H1 (cell line): ENCODE results near the gene GNA12. TPM values are rescaled to one million over a fixed set of nuclear protein-coding genes. Genes with fewer than 3 reads are reported as not detected.

Experiments used
- CTCF ChIA-PET: fragments of 300-600 bp; sonication (Branson Sonifier 250); formaldehyde crosslinking; loops from one replicate; lab custom pipeline; 2021; ENCODE audit not compliant: partially characterized antibody; lab: Charles Lee
- POLR2A ChIA-PET: fragments of 300-600 bp; sonication (Branson Sonifier 250); formaldehyde crosslinking; loops from one replicate; lab custom pipeline; 2021; ENCODE audit warnings: inconsistent platforms; ENCODE audit not compliant: partially characterized antibody; lab: Charles Lee
- DNase-seq, 2 experiments: peaks; one replicate each; pipeline versions ENCODE4 v3.0.0 to v3.0.0-alpha.2; 2010 to 2022; ENCODE audit warnings: low spot score in 2 of 2, low read depth in 1 of 2, mixed read lengths in 1 of 2
- FAIRE-seq: peaks from 2 replicates; lab custom pipeline; 2011; peaks lifted over from hg19 to GRCh38; lab: Jason Lieb, UNC
- H2AFZ ChIP-seq: 2 replicates; pipeline ENCODE4 v1.8.1; 2012; ENCODE audit warnings: low read length, inconsistent platforms
- H2AK5ac ChIP-seq: 2 replicates; pipeline ENCODE4 v1.6.1; 2013; ENCODE audit warnings: low read depth, low read length
- H2BK120ac ChIP-seq: replicated peaks from 2 replicates; pipeline ENCODE3; 2013; ENCODE audit warnings: low read depth, low read length, inconsistent platforms
- H2BK12ac ChIP-seq: 2 replicates; pipeline ENCODE4 v1.6.1; 2013; ENCODE audit warnings: low read depth, low read length
- H2BK15ac ChIP-seq: 2 replicates; pipeline ENCODE4 v1.6.1; 2013; ENCODE audit warnings: low read length
- H2BK20ac ChIP-seq: 2 replicates; pipeline ENCODE4 v1.6.1; 2013; ENCODE audit warnings: low read length
- H2BK5ac ChIP-seq: 2 replicates; pipeline ENCODE4 v1.6.1; 2013; ENCODE audit warnings: low read depth, low read length
- H3K14ac ChIP-seq: 2 replicates; pipeline ENCODE4 v1.6.1; 2013; ENCODE audit warnings: inconsistent platforms; ENCODE audit not compliant: insufficient read length
- H3K18ac ChIP-seq: 2 replicates; pipeline ENCODE4 v1.6.1; 2013; ENCODE audit warnings: low read length; ENCODE audit errors: extremely low read depth
- H3K23ac ChIP-seq: 2 replicates; pipeline ENCODE4 v1.6.1; 2013; ENCODE audit warnings: inconsistent platforms; ENCODE audit not compliant: insufficient read length
- H3K23me2 ChIP-seq: 2 replicates; pipeline ENCODE4 v1.6.1; 2013; ENCODE audit warnings: low read depth, low read length
- H3K27ac ChIP-seq: 2 replicates; pipeline ENCODE4 v1.6.1; 2011; ENCODE audit warnings: low read depth, low read length, inconsistent platforms
- H3K27me3 ChIP-seq, 4 experiments: replicated peaks in 1 of 4; 1 replicate in 1 of 4; 2 replicates in 3 of 4; pipeline versions ENCODE4 v1.6.1 to v1.8.1; 2011 to 2013; ENCODE audit warnings: low read length in 3 of 4, mild to moderate bottlenecking in 3 of 4, inconsistent platforms in 2 of 4, mixed read lengths in 2 of 4, moderate library complexity in 1 of 4; ENCODE audit not compliant: control insufficient read depth in 3 of 4, insufficient read depth in 3 of 4; ENCODE audit errors: extremely low read depth in 1 of 4
- H3K36me3 ChIP-seq, 4 experiments: 2 replicates each; pipeline versions ENCODE4 v1.6.1 to v1.8.1; 2011 to 2013; ENCODE audit warnings: mild to moderate bottlenecking in 4 of 4, low read length in 3 of 4, moderate library complexity in 2 of 4, control low read depth in 1 of 4, inconsistent platforms in 1 of 4; ENCODE audit not compliant: insufficient read depth in 4 of 4, control insufficient read depth in 2 of 4
- H3K4ac ChIP-seq: replicated peaks from 2 replicates; pipeline ENCODE3; 2013; ENCODE audit warnings: low read length, low read depth, mixed read lengths, inconsistent platforms; ENCODE audit not compliant: insufficient read length
- H3K4me1 ChIP-seq, 4 experiments: replicated peaks in 1 of 4; 1 replicate in 1 of 4; 2 replicates in 3 of 4; pipeline versions ENCODE4 v1.6.1 to v1.8.1; 2011 to 2013; ENCODE audit warnings: low read length in 3 of 4, inconsistent platforms in 2 of 4, mixed read lengths in 1 of 4; ENCODE audit not compliant: insufficient read depth in 4 of 4, control insufficient read depth in 3 of 4
- H3K4me2 ChIP-seq, 2 experiments: 2 replicates each; pipeline versions ENCODE4 v1.6.1 to v1.8.1; 2011 to 2013; ENCODE audit warnings: low read depth in 2 of 2, low read length in 2 of 2, control low read depth in 1 of 2, inconsistent platforms in 1 of 2, mild to moderate bottlenecking in 1 of 2; ENCODE audit not compliant: insufficient read depth in 1 of 2
- H3K4me3 ChIP-seq, 4 experiments: fragments of 200-600, 300-600 bp in 1 of 4; sonication (generic), shearing (Covaris generic), sonication (Bioruptor Twin) in 1 of 4; 2 replicates each; pipeline versions ENCODE4 v1.5.1 to v1.8.1; 2011 to 2016; ENCODE audit warnings: low read length in 4 of 4, low read depth in 3 of 4, control low read depth in 2 of 4, inconsistent platforms in 2 of 4, mild to moderate bottlenecking in 2 of 4, mixed read lengths in 1 of 4, moderate library complexity in 1 of 4; ENCODE audit not compliant: insufficient read depth in 2 of 4; ENCODE audit errors: extremely low read depth in 1 of 4
- H3K56ac ChIP-seq: replicated peaks from 2 replicates; pipeline ENCODE3; 2013; ENCODE audit warnings: low read depth, mild to moderate bottlenecking, mixed read lengths, low read length, inconsistent platforms; ENCODE audit not compliant: insufficient read length
- H3K79me1 ChIP-seq: 2 replicates; pipeline ENCODE4 v1.6.1; 2013; ENCODE audit warnings: low read depth, low read length, control low read depth
- H3K79me2 ChIP-seq, 2 experiments: 2 replicates each; pipeline versions ENCODE4 v1.6.1 to v1.8.1; 2012 to 2013; ENCODE audit warnings: low read length in 2 of 2, mild to moderate bottlenecking in 2 of 2, inconsistent platforms in 1 of 2; ENCODE audit not compliant: insufficient read depth in 2 of 2, control insufficient read depth in 1 of 2
- H3K9ac ChIP-seq, 4 experiments: replicated peaks in 1 of 4; 1 replicate in 1 of 4; 2 replicates in 3 of 4; pipeline versions ENCODE4 v1.6.1 to v1.8.1; 2011 to 2013; ENCODE audit warnings: low read depth in 3 of 4, low read length in 3 of 4, control low read depth in 2 of 4, mild to moderate bottlenecking in 2 of 4, moderate library complexity in 2 of 4, inconsistent platforms in 1 of 4; ENCODE audit errors: extremely low read depth in 1 of 4
- H3K9me3 ChIP-seq, 2 experiments: 2 replicates each; pipeline versions ENCODE4 v1.6.1 to v1.8.1; 2012 to 2013; ENCODE audit warnings: mild to moderate bottlenecking in 2 of 2, moderate library complexity in 2 of 2, control low read depth in 1 of 2, inconsistent platforms in 1 of 2, low read depth in 1 of 2, low read length in 1 of 2, mixed read lengths in 1 of 2; ENCODE audit not compliant: insufficient read depth in 2 of 2
- H4K20me1 ChIP-seq, 2 experiments: replicated peaks in 1 of 2; 2 replicates each; pipeline versions ENCODE3 to v1.8.1; 2011 to 2013; ENCODE audit warnings: inconsistent platforms in 2 of 2, low read length in 2 of 2, mild to moderate bottlenecking in 1 of 2; ENCODE audit not compliant: insufficient read depth in 2 of 2, control insufficient read depth in 1 of 2
- H4K5ac ChIP-seq: 2 replicates; pipeline ENCODE4 v1.6.1; 2013; ENCODE audit warnings: low read length, low read depth, mixed read lengths, inconsistent platforms; ENCODE audit not compliant: insufficient read length
- H4K8ac ChIP-seq: 2 replicates; pipeline ENCODE4 v1.8.0; 2013; ENCODE audit warnings: mild to moderate bottlenecking, moderate library complexity, low read length, inconsistent platforms; ENCODE audit not compliant: insufficient read depth; ENCODE audit errors: extremely low read depth
- H4K91ac ChIP-seq: replicated peaks from 2 replicates; pipeline ENCODE3; 2013; ENCODE audit warnings: low read length, mixed read lengths, inconsistent platforms; ENCODE audit not compliant: insufficient read length
- CHD2 ChIP-seq: IDR thresholded peaks from 2 replicates; pipeline ENCODE4 v1.6.1; 2012; ENCODE audit warnings: low read length, improper control_type of control experiment
- HDAC6 ChIP-seq: IDR thresholded peaks from one replicate; pipeline ENCODE4 v1.7.1; 2012; ENCODE audit warnings: low read depth, mild to moderate bottlenecking, inconsistent platforms, low read length, moderate library complexity
- JUND ChIP-seq: IDR thresholded peaks from 2 replicates; pipeline ENCODE4 v1.6.1; 2011; ENCODE audit warnings: mild to moderate bottlenecking, improper control_type of control experiment, low read length
- SP4 ChIP-seq: IDR thresholded peaks from 2 replicates; pipeline ENCODE4 v1.6.1; 2012; ENCODE audit warnings: low read length, inconsistent platforms
- SUZ12 ChIP-seq: fragments of 200-600 bp; sonication (generic); IDR thresholded peaks from 2 replicates; pipeline ENCODE4 v1.6.1; 2012; ENCODE audit warnings: mild to moderate bottlenecking, inconsistent platforms, low read length, moderate library complexity, mixed read lengths
- WGBS, 2 experiments: shearing (Covaris generic) in 1 of 2; methylation state at CpG; one replicate each; pipeline versions ENCODE4 v1.1.6 to v1.1.7; 2013 to 2015; ENCODE audit warnings: low lambda C conversion rate in 2 of 2, mixed read lengths in 2 of 2, inconsistent platforms in 1 of 2, low coverage in 1 of 2, missing lambda C conversion rate in 1 of 2; ENCODE audit not compliant: insufficient replicate concordance in 2 of 2, insufficient coverage in 1 of 2, insufficient read length in 1 of 2; ENCODE audit errors: extremely low coverage in 1 of 2, missing lambda C conversion rate in 1 of 2; 5-methylcytosine and 5-hydroxymethylcytosine counted together
- polyA plus RNA-seq, 7 experiments: library from polyadenylated mRNA; depleted of rRNA in 3 of 7; stranded (reverse) in 5 of 7; unstranded in 2 of 7; fragments of >200 nt in 5 of 7; fragments of 200-250 nt in 2 of 7; gene quantifications; 1 replicate in 5 of 7; 2 replicates in 1 of 7; 4 replicates in 1 of 7; pipeline versions ENCODE4 v1.2.1 to v1.2.3, GENCODE V29; 2011 to 2013; ENCODE audit warnings: missing spikeins in 2 of 7, mixed read lengths in 2 of 7
- total RNA-seq: library from RNA; stranded (reverse); fragmentation: NEBNext Ultra II Directional; extraction: Animal tissue kit (Norgen Biotek cat#: 25700); gene quantifications from 2 replicates; pipeline ENCODE4 v1.2.1, GENCODE V29; 2021
- TF ChIP-seq, protein P1 (sequence below): IDR thresholded peaks from 2 replicates; pipeline ENCODE4 v1.6.1; 2011; ENCODE audit warnings: low read length, improper control_type of control experiment
- TF ChIP-seq, protein P2 (sequence below): IDR thresholded peaks from 2 replicates; pipeline ENCODE4 v1.6.1; 2012; ENCODE audit warnings: low read length, inconsistent platforms

The GNA12 gene
- total and polyA plus RNA-seq, 2 of the 8 experiments (the other 6 are each of a cell fraction or from before 2014, with no cell fraction given) = 96.5 to 109 TPM

DNA sequence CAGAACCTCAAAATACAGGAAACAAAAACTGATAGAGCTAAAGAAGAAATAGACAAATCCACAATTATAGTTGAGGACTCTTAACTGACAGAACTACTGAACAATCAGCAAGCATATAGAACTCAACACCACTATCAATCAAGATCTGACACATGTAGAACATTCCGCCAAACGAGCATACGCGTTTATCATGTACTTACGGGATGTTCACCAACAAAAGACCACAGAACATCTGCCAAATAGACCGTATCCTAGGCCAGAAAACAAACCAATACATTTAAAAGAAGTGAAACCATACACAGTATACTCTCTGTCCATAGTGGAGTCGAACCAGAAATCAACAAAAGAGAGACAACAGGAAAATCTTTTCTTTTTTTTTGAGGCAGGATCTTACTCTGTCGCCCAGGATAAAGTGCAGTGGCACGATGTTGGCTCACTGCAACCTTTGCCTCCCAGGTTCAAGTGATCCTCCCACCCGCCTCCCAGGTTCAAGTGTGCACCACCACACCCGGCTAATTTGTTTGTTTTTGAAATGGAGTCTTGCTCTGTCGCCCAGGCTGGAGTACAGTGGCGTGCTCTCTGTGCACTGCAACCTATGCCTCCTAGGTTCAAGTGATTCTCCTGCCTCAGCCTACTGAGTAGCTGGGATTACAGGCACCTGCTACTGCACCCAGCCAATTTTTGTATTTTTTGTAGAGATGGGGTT is 5.1 kb downstream of the GNA12 start:
- no peak overlapping the region for H3K4ac ChIP-seq
- DNase-seq (no peak), FAIRE-seq (no peak)
- ChIA-PET POLR2A (interaction anchor here (1.1 to 5.6 kb wide), 2 partner anchors 9 to 14 kb away, joined by 3 to 22 read pairs; no protein-coding TSS in a partner anchor), CTCF (interaction anchor here (0.7 to 1.7 kb wide), 2 partner anchors 129 to 864 kb away, joined by 4 to 5 read pairs; no protein-coding TSS in a partner anchor)
- H3K23me2 ChIP-seq = peaks cover 5% of the 10 kb centered on the region; the same call in 1 of the 2 replicates
- H4K8ac ChIP-seq = no peak overlapping the region
- no peak overlapping the region; a peak in 1 of 4 replicates for H3K4me2 ChIP-seq
- peaks cover 47 to 97% of the 10 kb centered on the region in 2 experiments for H3K79me2 ChIP-seq
- H2AFZ ChIP-seq = no peak overlapping the region
- peaks cover 5 to 17% of the 10 kb centered on the region in 2 experiments for H4K20me1 ChIP-seq
- peaks cover 2 to 39% (median 7%) of the 10 kb centered on the region in 4 experiments; a peak in 3 of 8 replicates for H3K36me3 ChIP-seq
- H2BK12ac ChIP-seq = no peak overlapping the region
- H4K5ac ChIP-seq = no peak overlapping the region
- H3K79me1 ChIP-seq = peaks cover 22% of the 10 kb centered on the region
- H3K4me3 ChIP-seq = no peak overlapping the region
- no peaks in the 10 kb centered on the region for H3K27me3 ChIP-seq
- H4K91ac ChIP-seq = no peak overlapping the region
- H2BK20ac ChIP-seq = no peak overlapping the region
- no peak overlapping the region for H3K18ac ChIP-seq
- H2BK5ac ChIP-seq = no peak overlapping the region
- H3K9ac ChIP-seq = no peak overlapping the region
- H3K4me1 ChIP-seq = peaks cover 5 to 13% (median 8%) of the 10 kb centered on the region in 4 experiments; a peak in 5 of 7 replicates
- H3K14ac ChIP-seq = no peak overlapping the region
- H3K56ac ChIP-seq = no peak overlapping the region
- no peak overlapping the region for H2BK120ac ChIP-seq
- H3K23ac ChIP-seq = no peak overlapping the region
- H3K27ac ChIP-seq = no peak overlapping the region
- no peaks in the 10 kb centered on the region for H3K9me3 ChIP-seq
- H2AK5ac ChIP-seq = no peak overlapping the region
- TF ChIP-seq SUZ12 = no peak
- no peak for TF ChIP-seq SP4
- TF ChIP-seq, protein P1, sequence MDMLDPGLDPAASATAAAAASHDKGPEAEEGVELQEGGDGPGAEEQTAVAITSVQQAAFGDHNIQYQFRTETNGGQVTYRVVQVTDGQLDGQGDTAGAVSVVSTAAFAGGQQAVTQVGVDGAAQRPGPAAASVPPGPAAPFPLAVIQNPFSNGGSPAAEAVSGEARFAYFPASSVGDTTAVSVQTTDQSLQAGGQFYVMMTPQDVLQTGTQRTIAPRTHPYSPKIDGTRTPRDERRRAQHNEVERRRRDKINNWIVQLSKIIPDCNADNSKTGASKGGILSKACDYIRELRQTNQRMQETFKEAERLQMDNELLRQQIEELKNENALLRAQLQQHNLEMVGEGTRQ = no peak
- no peak for TF ChIP-seq HDAC6
- no peak for TF ChIP-seq CHD2
- TF ChIP-seq, protein P2, sequence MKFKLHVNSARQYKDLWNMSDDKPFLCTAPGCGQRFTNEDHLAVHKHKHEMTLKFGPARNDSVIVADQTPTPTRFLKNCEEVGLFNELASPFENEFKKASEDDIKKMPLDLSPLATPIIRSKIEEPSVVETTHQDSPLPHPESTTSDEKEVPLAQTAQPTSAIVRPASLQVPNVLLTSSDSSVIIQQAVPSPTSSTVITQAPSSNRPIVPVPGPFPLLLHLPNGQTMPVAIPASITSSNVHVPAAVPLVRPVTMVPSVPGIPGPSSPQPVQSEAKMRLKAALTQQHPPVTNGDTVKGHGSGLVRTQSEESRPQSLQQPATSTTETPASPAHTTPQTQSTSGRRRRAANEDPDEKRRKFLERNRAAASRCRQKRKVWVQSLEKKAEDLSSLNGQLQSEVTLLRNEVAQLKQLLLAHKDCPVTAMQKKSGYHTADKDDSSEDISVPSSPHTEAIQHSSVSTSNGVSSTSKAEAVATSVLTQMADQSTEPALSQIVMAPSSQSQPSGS = no peak
- no peak for TF ChIP-seq JUND
- WGBS, 2 experiments = 91% methylated on average over 13 of the region's 13 CpGs; no CpG with 5 or more reads in 1 of the 2 experiments
- no peak overlapping the region for H2BK15ac ChIP-seq
